Mesenchymal stem cell (in vitro differentiated cells and primary cell): Measurements from ENCODE around the gene KRTAP5-8.

Experiments used
- DNase-seq: peaks from one replicate; pipeline ENCODE4 v3.0.0-alpha.2; 2013
- H2AFZ ChIP-seq: one replicate; pipeline ENCODE4 v1.6.1; 2013; ENCODE audit warnings: low read depth, mild to moderate bottlenecking, control low read depth, inconsistent platforms, low read length, moderate library complexity
- H2AK5ac ChIP-seq: 2 replicates; pipeline ENCODE4 v1.6.1; 2013; ENCODE audit warnings: low read length, moderate library complexity, mild to moderate bottlenecking, inconsistent platforms; ENCODE audit not compliant: severe bottlenecking
- H2BK120ac ChIP-seq: one replicate; pipeline ENCODE4 v1.6.1; 2013; ENCODE audit warnings: low read depth, mild to moderate bottlenecking, inconsistent platforms, low read length, moderate library complexity
- H2BK12ac ChIP-seq, 2 experiments: one replicate each; pipeline ENCODE4 v1.6.1; 2013; ENCODE audit warnings: inconsistent platforms in 2 of 2, low read length in 2 of 2, mild to moderate bottlenecking in 2 of 2, moderate library complexity in 2 of 2, control low read depth in 1 of 2
- H2BK15ac ChIP-seq: one replicate; pipeline ENCODE4 v1.6.1; 2013; ENCODE audit warnings: mild to moderate bottlenecking, low read depth, inconsistent platforms; ENCODE audit not compliant: poor library complexity, severe bottlenecking
- H2BK5ac ChIP-seq: 2 replicates; pipeline ENCODE4 v1.6.1; 2013; ENCODE audit warnings: low read depth, mild to moderate bottlenecking, low read length, control low read depth, inconsistent platforms; ENCODE audit not compliant: poor library complexity, severe bottlenecking
- H3K14ac ChIP-seq, 2 experiments: one replicate each; pipeline ENCODE4 v1.6.1; 2013; ENCODE audit warnings: inconsistent platforms in 2 of 2, low read length in 2 of 2, control low read depth in 1 of 2, mild to moderate bottlenecking in 1 of 2, moderate library complexity in 1 of 2
- H3K18ac ChIP-seq, 2 experiments: one replicate each; pipeline ENCODE4 v1.6.1; 2013; ENCODE audit warnings: inconsistent platforms in 2 of 2, low read length in 2 of 2, control low read depth in 1 of 2, low read depth in 1 of 2, mild to moderate bottlenecking in 1 of 2
- H3K23ac ChIP-seq, 2 experiments: one replicate each; pipeline ENCODE4 v1.6.1; 2013; ENCODE audit warnings: inconsistent platforms in 2 of 2, low read length in 2 of 2, mild to moderate bottlenecking in 2 of 2, moderate library complexity in 2 of 2, control low read depth in 1 of 2
- H3K27ac ChIP-seq: 2 replicates; pipeline ENCODE4 v1.5.1; 2013; ENCODE audit warnings: mild to moderate bottlenecking, moderate library complexity, low read length, control low read depth, inconsistent platforms; ENCODE audit not compliant: poor library complexity, severe bottlenecking
- H3K27me3 ChIP-seq, 2 experiments: 2 replicates each; pipeline versions ENCODE4 v1.6.1 to v1.7.0; 2013; ENCODE audit warnings: low read length in 2 of 2, mild to moderate bottlenecking in 2 of 2, moderate library complexity in 2 of 2, control low read depth in 1 of 2, inconsistent platforms in 1 of 2; ENCODE audit not compliant: control insufficient read depth in 1 of 2, insufficient read depth in 1 of 2
- H3K36me3 ChIP-seq, 2 experiments: 2 replicates each; pipeline versions ENCODE4 v1.6.1 to v1.7.0; 2013; ENCODE audit warnings: low read length in 2 of 2, control low read depth in 1 of 2, inconsistent platforms in 1 of 2, low read depth in 1 of 2, mild to moderate bottlenecking in 1 of 2; ENCODE audit not compliant: insufficient read depth in 2 of 2, control insufficient read depth in 1 of 2
- H3K4ac ChIP-seq, 2 experiments: one replicate each; pipeline ENCODE4 v1.6.1; 2013; ENCODE audit warnings: inconsistent platforms in 2 of 2, low read length in 2 of 2, mild to moderate bottlenecking in 2 of 2, moderate library complexity in 2 of 2, control low read depth in 1 of 2, low read depth in 1 of 2
- H3K4me1 ChIP-seq: 2 replicates; pipeline ENCODE4 v1.6.1; 2013; ENCODE audit warnings: low read depth, low read length, control low read depth; ENCODE audit not compliant: control insufficient read depth, insufficient read depth
- H3K4me2 ChIP-seq: 2 replicates; pipeline ENCODE4 v1.6.1; 2013; ENCODE audit warnings: low read length, mild to moderate bottlenecking, inconsistent platforms; ENCODE audit not compliant: poor library complexity, severe bottlenecking
- H3K4me3 ChIP-seq, 2 experiments: 2 replicates each; pipeline versions ENCODE4 v1.5.1 to v1.7.0; 2013; ENCODE audit warnings: low read length in 2 of 2, mild to moderate bottlenecking in 2 of 2, control low read depth in 1 of 2, low read depth in 1 of 2; ENCODE audit not compliant: insufficient read depth in 1 of 2
- H3K79me1 ChIP-seq: replicated peaks from 2 replicates; pipeline ENCODE4 v1.6.1; 2013; ENCODE audit warnings: mild to moderate bottlenecking, control low read depth, low read length, inconsistent platforms; ENCODE audit not compliant: poor library complexity, severe bottlenecking
- H3K9ac ChIP-seq: 2 replicates; pipeline ENCODE4 v1.7.0; 2013; ENCODE audit warnings: mild to moderate bottlenecking, low read length, moderate library complexity
- H3K9me3 ChIP-seq: 2 replicates; pipeline ENCODE4 v1.7.0; 2013; ENCODE audit warnings: mild to moderate bottlenecking, low read length; ENCODE audit not compliant: control insufficient read depth
- H4K8ac ChIP-seq: one replicate; pipeline ENCODE4 v1.6.1; 2013; ENCODE audit warnings: inconsistent platforms, mild to moderate bottlenecking, low read length, moderate library complexity
- H4K91ac ChIP-seq: one replicate; pipeline ENCODE4 v1.6.1; 2013; ENCODE audit warnings: mild to moderate bottlenecking, low read length, inconsistent platforms
- WGBS: methylation state at CpG from one replicate; pipeline ENCODE4 v1.1.7; 2013; ENCODE audit warnings: mixed read lengths; 5-methylcytosine and 5-hydroxymethylcytosine counted together

KRTAP5-8 gene

GRCh38 chr11:71499546-71499945 lies 38.3 kb upstream of the KRTAP5-8 start:
- WGBS: 71% methylated on average over 6 of the region's 6 CpGs
- no peak overlapping the region for H3K4ac ChIP-seq
- H3K23ac ChIP-seq: no peak overlapping the region
- H2BK120ac ChIP-seq: no peak overlapping the region
- H2AFZ ChIP-seq: no peak overlapping the region
- no peak overlapping the region for H2BK5ac ChIP-seq
- no peak overlapping the region for H3K9ac ChIP-seq
- H3K14ac ChIP-seq: no peak overlapping the region
- no peak overlapping the region for H2BK12ac ChIP-seq
- no peak overlapping the region for H3K4me2 ChIP-seq
- peaks cover 4% of the 10 kb centered on the region for H3K9me3 ChIP-seq
- no peak overlapping the region for H3K18ac ChIP-seq
- DNase-seq: peak; percentile 7
- peaks cover 16% of the 10 kb centered on the region for H3K79me1 ChIP-seq
- H3K27ac ChIP-seq: no peak overlapping the region
- no peak overlapping the region for H3K4me3 ChIP-seq
- H3K4me1 ChIP-seq: peaks cover 5% of the 10 kb centered on the region
- no peak overlapping the region for H2AK5ac ChIP-seq
- no peak overlapping the region for H4K91ac ChIP-seq
- H3K27me3 ChIP-seq: no peaks in the 10 kb centered on the region
- H3K36me3 ChIP-seq: peaks cover 81 to 87% of the 10 kb centered on the region in 2 experiments
- no peak overlapping the region for H4K8ac ChIP-seq
- H2BK15ac ChIP-seq: no peak overlapping the region

- H3K36me3 ChIP-seq: peaks cover 78 to 85% of the 10 kb centered on the region in 2 experiments
- H3K4ac ChIP-seq: no peak overlapping the region
- H3K27me3 ChIP-seq: no peaks in the 10 kb centered on the region
- H4K8ac ChIP-seq: no peak overlapping the region
- H3K79me1 ChIP-seq: peaks cover 15% of the 10 kb centered on the region
- no peak overlapping the region for H3K18ac ChIP-seq
- H2AFZ ChIP-seq: no peak overlapping the region
- H3K9me3 ChIP-seq: peaks cover 4% of the 10 kb centered on the region
- no peak overlapping the region for H3K23ac ChIP-seq
- no peak overlapping the region for H3K4me2 ChIP-seq
- no peak overlapping the region for H2BK5ac ChIP-seq
- H2BK120ac ChIP-seq: no peak overlapping the region
- H2AK5ac ChIP-seq: no peak overlapping the region
- no peak overlapping the region for H3K27ac ChIP-seq
- peak overlapping the region in 1 of 2 experiments; percentile 11 for H3K14ac ChIP-seq
- H2BK15ac ChIP-seq: no peak overlapping the region
- no peak overlapping the region for H2BK12ac ChIP-seq
- H3K9ac ChIP-seq: no peak overlapping the region
- 77% methylated on average over 6 of the region's 6 CpGs for WGBS
- no peak overlapping the region for H4K91ac ChIP-seq
- peaks cover 6% of the 10 kb centered on the region for H3K4me1 ChIP-seq
- no peak overlapping the region for H3K4me3 ChIP-seq
- no peak for DNase-seq
These were observed 37.2 kb upstream of the KRTAP5-8 start for GRCh38 chr11:71500601-71501021.

- H3K27ac ChIP-seq: no peak overlapping the region
- peaks cover 3% of the 10 kb centered on the region for H3K9me3 ChIP-seq
- no peak overlapping the region for H3K4ac ChIP-seq
- H3K4me1 ChIP-seq: peaks cover 6% of the 10 kb centered on the region
- H3K14ac ChIP-seq: no peak overlapping the region
- no peak overlapping the region for H3K23ac ChIP-seq
- H2BK5ac ChIP-seq: no peak overlapping the region
- H2BK12ac ChIP-seq: no peak overlapping the region
- H4K91ac ChIP-seq: no peak overlapping the region
- peaks cover 77 to 85% of the 10 kb centered on the region in 2 experiments for H3K36me3 ChIP-seq
- no peak overlapping the region for H4K8ac ChIP-seq
- 95% methylated on average over 29 of the region's 30 CpGs for WGBS
- H3K4me3 ChIP-seq: no peak overlapping the region
- no peak overlapping the region for H2AK5ac ChIP-seq
- H3K79me1 ChIP-seq: peaks cover 13% of the 10 kb centered on the region
- H2AFZ ChIP-seq: no peak overlapping the region
- H3K18ac ChIP-seq: no peak overlapping the region
- DNase-seq: no peak
- H2BK15ac ChIP-seq: no peak overlapping the region
- H2BK120ac ChIP-seq: no peak overlapping the region
- H3K27me3 ChIP-seq: no peaks in the 10 kb centered on the region
- H3K4me2 ChIP-seq: no peak overlapping the region
- no peak overlapping the region for H3K9ac ChIP-seq
These were observed 36.5 kb upstream of the KRTAP5-8 start for GRCh38 chr11:71501071-71501985.

- no peak overlapping the region for H2AK5ac ChIP-seq
- peaks cover 74 to 84% of the 10 kb centered on the region in 2 experiments for H3K36me3 ChIP-seq
- H3K23ac ChIP-seq: no peak overlapping the region
- H3K27ac ChIP-seq: no peak overlapping the region
- no peak overlapping the region for H3K18ac ChIP-seq
- H3K79me1 ChIP-seq: peaks cover 11% of the 10 kb centered on the region
- no peak overlapping the region for H3K14ac ChIP-seq
- H3K9ac ChIP-seq: no peak overlapping the region
- H4K91ac ChIP-seq: no peak overlapping the region
- no peak overlapping the region for H2BK120ac ChIP-seq
- 98% methylated on average over 7 of the region's 10 CpGs for WGBS
- no peaks in the 10 kb centered on the region for H3K9me3 ChIP-seq
- peaks cover 6% of the 10 kb centered on the region for H3K4me1 ChIP-seq
- no peak overlapping the region for H3K4ac ChIP-seq
- no peak overlapping the region for H3K4me2 ChIP-seq
- no peak overlapping the region for H4K8ac ChIP-seq
- no peak overlapping the region for H2BK5ac ChIP-seq
- no peak overlapping the region for H3K4me3 ChIP-seq
- no peak overlapping the region for H2BK12ac ChIP-seq
- H2BK15ac ChIP-seq: no peak overlapping the region
- H2AFZ ChIP-seq: no peak overlapping the region
- DNase-seq: no peak
- H3K27me3 ChIP-seq: no peaks in the 10 kb centered on the region
These were observed 35.8 kb upstream of the KRTAP5-8 start for GRCh38 chr11:71502026-71502425.
